Measurements from ENCODE around the gene CAPNS2. TPM values are rescaled to one million over a fixed set of nuclear protein-coding genes. Genes with fewer than 3 reads are reported as not detected.

The CAPNS2 gene
- total and polyA plus RNA-seq, 2 of the 8 experiments (the other 6 are each of a cell fraction or from before 2014, with no cell fraction given) = not detected

GRCh38 chr16:55585631-55586030 lies 19.1 kb downstream of the CAPNS2 start:
- ChIA-PET CTCF (ENCODE audit: partially characterized antibody) (interaction anchor here (1.5 to 2.5 kb wide), 3 partner anchors 10 to 121 kb away, joined by 3 to 8 read pairs (median 7); no protein-coding TSS in a partner anchor), POLR2A (ENCODE audit: partially characterized antibody) (no interaction called here)
- H3K79me2 ChIP-seq (ENCODE audit: control insufficient read depth in 1 of 2, insufficient read depth in 2 of 2, low read length in 2 of 2) = no peaks in the 10 kb centered on the region
- no peaks in the 10 kb centered on the region for H3K23me2 ChIP-seq (ENCODE audit: low read depth, low read length)
- TF ChIP-seq MAX (IDR thresholded peaks at IDR 0.05) (no peak), TAF7 (optimal IDR thresholded peaks at IDR 0.05; ENCODE audit: borderline replicate concordance, low read depth, low read length) (no peak), EGR1 (IDR thresholded peaks at IDR 0.05; ENCODE audit: borderline replicate concordance, low read depth, low read length) (no peak), CTBP2 (IDR thresholded peaks at IDR 0.05; ENCODE audit: borderline replicate concordance, insufficient read depth, insufficient read length, low read length) (no peak), TBP (IDR thresholded peaks at IDR 0.05; ENCODE audit: low read depth, low read length) (no peak), SP2 (IDR thresholded peaks at IDR 0.05; ENCODE audit: low read length) (no peak), ZNF274 (IDR thresholded peaks at IDR 0.05; ENCODE audit: borderline replicate concordance, extremely low read depth, low read length) (no peak)
- no peak overlapping the region for H2BK12ac ChIP-seq (ENCODE audit: low read depth, low read length)
- no peak overlapping the region for H2BK5ac ChIP-seq (ENCODE audit: low read depth, low read length)
- H2BK120ac ChIP-seq (replicated peaks; ENCODE audit: low read depth, low read length) = no peak overlapping the region
- no peak overlapping the region for H3K9ac ChIP-seq (replicated peaks in 1 of 4; ENCODE audit: extremely low read depth in 1 of 4, low read depth in 3 of 4, low read length in 3 of 4)
- H4K91ac ChIP-seq (replicated peaks; ENCODE audit: insufficient read length, low read length) = no peak overlapping the region
- WGBS, 2 experiments (ENCODE audit: extremely low coverage in 1 of 2, insufficient coverage in 1 of 2, insufficient read length in 1 of 2, insufficient replicate concordance in 2 of 2, low coverage in 1 of 2, low lambda C conversion rate in 2 of 2, missing lambda C conversion rate in 1 of 2) = 54% methylated on average over 2 of the region's 2 CpGs; no CpG with 5 or more reads in 1 of the 2 experiments
- no peak overlapping the region for H4K8ac ChIP-seq (ENCODE audit: extremely low read depth, insufficient read depth, low read length)
- DNase-seq (ENCODE audit: low read depth in 1 of 2, low spot score in 2 of 2) (no peak), FAIRE-seq (no peak)
- H4K5ac ChIP-seq (ENCODE audit: insufficient read length, low read depth, low read length) = no peak overlapping the region
- no peak overlapping the region for H3K27ac ChIP-seq (ENCODE audit: low read depth, low read length)
- no peak overlapping the region for H2AFZ ChIP-seq (ENCODE audit: low read length)
- H3K4me1 ChIP-seq (replicated peaks in 1 of 4; ENCODE audit: control insufficient read depth in 3 of 4, insufficient read depth in 4 of 4, low read length in 3 of 4) = no peaks in the 10 kb centered on the region
- no peak overlapping the region for H2AK5ac ChIP-seq (ENCODE audit: low read depth, low read length)
- H3K14ac ChIP-seq (ENCODE audit: insufficient read length) = no peak overlapping the region
- H3K4me2 ChIP-seq (ENCODE audit: insufficient read depth in 1 of 2, low read depth in 2 of 2, low read length in 2 of 2) = no peak overlapping the region
- H2BK20ac ChIP-seq (ENCODE audit: low read length) = no peak overlapping the region
- no peak overlapping the region for H3K4me3 ChIP-seq (ENCODE audit: extremely low read depth in 1 of 4, insufficient read depth in 2 of 4, low read depth in 3 of 4, low read length in 4 of 4)
- H3K9me3 ChIP-seq (ENCODE audit: insufficient read depth in 2 of 2, low read depth in 1 of 2, low read length in 1 of 2) = peaks cover 0 to 2% of the 10 kb centered on the region in 2 experiments; a peak in 1 of 4 replicates
- no peaks in the 10 kb centered on the region for H3K27me3 ChIP-seq (replicated peaks in 1 of 4; ENCODE audit: control insufficient read depth in 3 of 4, extremely low read depth in 1 of 4, insufficient read depth in 3 of 4, low read length in 3 of 4)
- no peaks in the 10 kb centered on the region for H3K36me3 ChIP-seq (ENCODE audit: control insufficient read depth in 2 of 4, insufficient read depth in 4 of 4, low read length in 3 of 4)
- H3K4ac ChIP-seq (replicated peaks; ENCODE audit: insufficient read length, low read depth, low read length) = no peak overlapping the region
- no peak overlapping the region for H3K56ac ChIP-seq (replicated peaks; ENCODE audit: insufficient read length, low read depth, low read length)
- no peak overlapping the region for H3K18ac ChIP-seq (ENCODE audit: extremely low read depth, low read length)
- no peak overlapping the region for H3K23ac ChIP-seq (ENCODE audit: insufficient read length)
- no peaks in the 10 kb centered on the region for H3K79me1 ChIP-seq (ENCODE audit: low read depth, low read length)
- H2BK15ac ChIP-seq (ENCODE audit: low read length) = no peak overlapping the region
- H4K20me1 ChIP-seq (replicated peaks in 1 of 2; ENCODE audit: control insufficient read depth in 1 of 2, insufficient read depth in 2 of 2, low read length in 2 of 2) = no peaks in the 10 kb centered on the region
